ENCODE results near the gene MARCHF5.

The MARCHF5 gene, protein sequence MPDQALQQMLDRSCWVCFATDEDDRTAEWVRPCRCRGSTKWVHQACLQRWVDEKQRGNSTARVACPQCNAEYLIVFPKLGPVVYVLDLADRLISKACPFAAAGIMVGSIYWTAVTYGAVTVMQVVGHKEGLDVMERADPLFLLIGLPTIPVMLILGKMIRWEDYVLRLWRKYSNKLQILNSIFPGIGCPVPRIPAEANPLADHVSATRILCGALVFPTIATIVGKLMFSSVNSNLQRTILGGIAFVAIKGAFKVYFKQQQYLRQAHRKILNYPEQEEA

DNA sequence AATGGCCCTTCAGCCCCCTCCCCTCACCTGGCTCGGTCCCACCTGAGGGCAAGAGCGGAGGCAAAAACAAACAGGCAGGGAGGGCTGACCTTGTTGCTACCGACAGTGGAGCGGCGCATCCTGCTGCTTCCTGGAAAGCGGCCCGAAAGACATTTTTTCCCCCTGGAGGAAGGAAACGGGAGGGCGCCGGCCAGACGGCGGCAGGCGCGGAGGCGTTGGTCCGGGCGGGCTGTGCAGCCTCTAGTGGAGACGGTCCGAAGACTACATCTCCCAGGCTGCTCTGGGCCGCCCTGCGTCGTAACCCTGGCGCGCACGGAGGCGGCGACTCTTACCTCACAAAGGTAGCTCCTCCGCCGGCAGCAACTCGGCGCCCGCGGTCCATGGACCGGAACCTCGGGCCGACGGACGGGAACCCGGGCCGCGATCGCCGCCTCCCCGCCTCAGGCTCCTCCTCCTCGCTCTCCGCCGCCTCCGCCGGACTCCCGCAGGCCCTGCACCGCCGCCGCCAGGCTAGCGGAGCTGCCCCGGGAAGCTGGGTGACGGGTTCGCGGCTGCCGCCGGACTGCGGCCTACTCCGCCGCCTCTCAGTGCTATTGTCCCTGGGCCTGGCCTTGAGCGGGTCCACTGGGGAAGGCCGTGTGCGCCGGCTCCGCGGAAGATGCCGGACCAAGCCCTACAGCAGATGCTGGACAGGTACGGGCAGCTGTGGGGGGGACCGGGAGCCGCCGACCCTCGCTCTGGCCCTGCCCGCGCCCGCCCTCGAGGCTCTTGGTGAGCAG is at the start of gene MARCHF5, which contains the start of gene CPEB3:
MARCHF5 (plus strand) TSS at position 331 of the 779 bp plus-strand sequence; CDS start at position 659, 328 bp downstream.
CPEB3 (minus strand) TSS at position 242 of the 779 bp plus-strand sequence. CDS start 50,728 bp downstream, outside the sequence.
- DNase-seq, result peak; percentile 99

DNA sequence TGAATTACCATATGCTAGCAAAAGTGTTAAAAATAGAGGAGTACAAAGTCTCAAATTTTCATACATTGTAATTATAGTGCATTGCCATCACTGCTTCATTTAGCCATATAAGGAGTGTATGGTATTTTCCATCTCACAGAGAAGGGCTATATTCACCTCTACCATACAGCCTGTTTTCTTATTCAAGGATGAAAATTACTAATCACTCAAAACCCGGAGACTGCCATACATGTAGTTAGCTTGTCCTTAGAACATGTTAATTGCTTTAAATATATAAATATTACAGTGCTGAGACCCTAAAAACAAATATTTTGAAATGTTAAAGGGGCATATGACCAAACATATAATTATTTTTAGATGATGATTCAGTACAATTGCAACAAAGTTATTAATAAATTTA is 49.5 kb upstream of the MARCHF5 start:
- DNase-seq, result no peak

DNA sequence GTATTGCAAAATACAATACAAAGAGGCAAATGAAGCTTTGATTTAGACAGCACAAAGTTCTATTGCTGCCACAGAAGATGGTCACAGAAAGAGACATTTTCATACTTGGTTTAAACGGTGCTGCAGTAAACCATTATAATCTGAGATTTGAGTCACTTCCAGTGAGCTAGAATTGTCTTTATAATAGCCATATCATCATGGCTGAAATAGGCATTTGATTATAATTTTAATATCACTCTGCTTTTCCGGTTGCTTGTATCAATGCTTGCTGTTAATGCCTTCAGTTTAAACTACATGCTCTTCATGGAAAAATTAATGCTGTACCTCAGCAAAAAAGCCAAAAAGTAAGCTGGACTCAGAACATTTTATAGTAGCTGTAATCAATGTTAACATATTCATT is 48.6 kb upstream of the MARCHF5 start:
- DNase-seq, result no peak

DNA sequence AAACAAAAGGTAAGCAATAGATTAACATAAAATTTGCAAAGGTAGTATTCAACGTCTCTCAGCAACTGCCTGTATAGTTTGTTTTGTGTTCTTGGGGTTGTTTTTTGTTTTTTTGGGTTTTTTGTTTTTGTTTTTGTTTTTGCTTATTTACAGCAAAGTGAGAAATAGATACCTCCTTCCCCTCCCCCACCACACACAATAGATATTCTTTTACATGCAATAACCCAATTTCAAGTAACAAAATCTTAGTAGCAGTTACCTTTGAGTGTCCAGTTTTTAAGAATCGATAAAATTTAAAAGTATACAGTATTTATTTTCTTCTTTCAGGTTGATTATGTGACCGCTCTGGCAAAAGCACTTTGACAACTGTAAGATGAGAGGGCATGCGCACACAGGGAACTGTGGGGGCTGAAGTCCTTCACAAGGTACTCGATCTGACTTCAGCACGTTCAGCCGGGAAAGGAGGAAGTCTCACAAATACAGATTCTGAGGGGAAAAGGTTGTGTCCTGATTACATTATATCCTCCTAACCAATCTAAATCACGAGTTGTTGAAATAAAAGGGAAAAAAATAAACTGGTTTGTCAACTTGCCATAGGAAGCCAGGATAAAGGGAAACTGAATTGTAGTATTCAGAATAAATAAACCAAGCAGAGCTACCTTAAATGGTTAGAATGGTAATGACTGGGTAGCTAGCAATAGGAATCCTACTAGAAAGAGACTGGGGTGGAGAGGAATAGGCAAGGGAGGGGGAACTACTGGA is 47.9 kb upstream of the MARCHF5 start:
- DNase-seq, result peak; percentile 73

DNA sequence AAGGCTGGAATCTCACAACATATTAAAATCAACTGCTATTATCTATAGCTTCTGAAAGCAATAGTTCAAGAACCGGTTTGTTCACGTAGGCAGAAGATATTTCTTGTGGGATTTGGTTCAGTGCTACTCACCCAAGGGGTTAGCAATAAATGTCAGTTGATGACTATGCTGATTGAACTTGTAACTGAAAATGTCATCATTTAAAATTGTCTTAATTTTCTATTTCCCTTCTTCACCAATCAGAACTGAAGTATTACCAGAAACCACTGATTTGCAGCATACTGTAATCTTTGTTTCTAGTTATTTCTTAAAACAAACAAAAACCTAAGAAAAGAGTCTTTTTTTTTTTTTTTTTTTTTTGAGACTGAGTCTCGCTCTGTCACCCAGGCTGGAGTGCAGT is 46.2 kb upstream of the MARCHF5 start:
- DNase-seq, result no peak

DNA sequence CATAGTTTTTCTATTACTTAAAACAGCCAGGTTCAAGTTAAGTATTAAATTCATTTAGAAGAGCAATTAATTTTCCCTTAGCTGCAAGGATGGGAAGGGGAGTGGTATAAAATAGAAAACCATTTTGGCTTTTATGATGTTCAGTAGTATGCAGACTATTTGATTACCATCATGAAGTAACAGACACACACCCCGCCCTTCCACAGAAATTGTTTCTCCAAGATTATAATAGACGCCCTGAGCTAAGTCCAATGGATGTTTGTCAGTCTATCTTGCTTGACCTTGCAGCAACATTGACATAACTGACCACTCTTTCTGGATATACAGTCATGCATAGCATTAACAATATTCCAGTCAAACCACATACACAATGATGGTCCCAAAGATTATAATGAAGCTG is 42.4 kb upstream of the MARCHF5 start:
- no peak for DNase-seq

DNA sequence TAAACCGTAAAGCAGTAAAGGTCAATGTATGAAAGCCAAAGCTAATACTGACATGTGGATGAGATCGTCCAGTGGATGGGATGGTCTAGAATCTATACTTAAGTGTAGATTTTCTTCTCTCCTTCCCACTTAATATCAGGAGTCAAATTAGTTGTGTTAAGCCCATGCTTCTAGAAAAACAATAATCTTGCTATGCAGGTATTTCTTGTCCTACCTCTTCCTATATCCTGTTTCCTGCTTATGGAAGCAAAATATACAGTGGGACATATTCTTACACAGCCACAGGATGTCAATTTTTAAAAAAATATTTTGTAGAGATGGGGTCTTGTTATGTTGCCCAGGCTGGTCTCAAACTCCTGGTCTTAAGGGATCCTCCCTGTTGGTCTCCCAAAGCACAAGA is 27.6 kb upstream of the MARCHF5 start:
- no peak for DNase-seq

DNA sequence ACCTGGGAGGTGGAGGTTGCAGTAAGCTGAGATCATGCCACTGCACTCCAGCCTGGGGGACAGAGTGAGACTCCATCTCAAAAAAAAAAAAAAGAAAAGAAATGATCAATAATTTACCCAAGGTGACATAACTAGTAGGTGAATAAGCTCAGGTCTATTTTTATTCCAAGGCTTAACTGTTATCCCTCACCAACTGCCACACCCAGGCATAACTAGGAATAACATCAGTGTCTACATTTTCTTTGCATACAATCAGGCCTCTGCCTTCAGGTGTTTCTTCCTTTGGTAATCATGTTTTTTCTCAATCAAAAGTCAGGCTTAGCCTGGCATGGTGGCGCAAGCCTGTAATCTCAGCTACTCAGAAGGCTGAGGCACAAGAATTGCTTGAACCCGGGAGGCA is 26.7 kb upstream of the MARCHF5 start:
- no peak for DNase-seq

DNA sequence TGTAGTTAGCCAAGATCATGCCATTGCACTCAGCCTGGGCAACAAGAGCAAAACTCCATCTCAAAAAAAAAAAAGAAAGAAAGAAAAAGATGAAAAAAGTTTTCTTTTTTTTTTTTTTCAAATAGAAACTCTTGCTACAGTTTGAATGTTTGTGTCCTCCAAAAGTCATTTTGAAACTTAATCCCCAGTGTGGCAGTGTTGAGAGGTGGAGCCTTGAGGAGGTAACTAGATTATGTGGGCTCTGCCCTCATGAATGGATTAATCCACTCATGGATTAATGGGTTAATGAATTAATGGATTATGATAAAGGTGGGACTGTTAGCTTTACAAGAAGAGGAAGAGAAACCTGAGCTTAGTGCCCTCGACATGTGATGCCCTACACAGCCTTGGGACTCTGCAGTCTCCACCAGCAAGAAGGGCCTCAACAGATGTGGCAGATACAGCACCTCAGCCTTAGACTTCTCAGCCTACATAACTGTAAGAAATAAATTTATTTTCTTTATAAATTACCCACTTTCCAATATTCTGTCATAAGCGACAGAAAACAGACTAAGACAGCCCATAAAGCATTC is 25.2 kb upstream of the MARCHF5 start:
- no peak for DNase-seq

DNA sequence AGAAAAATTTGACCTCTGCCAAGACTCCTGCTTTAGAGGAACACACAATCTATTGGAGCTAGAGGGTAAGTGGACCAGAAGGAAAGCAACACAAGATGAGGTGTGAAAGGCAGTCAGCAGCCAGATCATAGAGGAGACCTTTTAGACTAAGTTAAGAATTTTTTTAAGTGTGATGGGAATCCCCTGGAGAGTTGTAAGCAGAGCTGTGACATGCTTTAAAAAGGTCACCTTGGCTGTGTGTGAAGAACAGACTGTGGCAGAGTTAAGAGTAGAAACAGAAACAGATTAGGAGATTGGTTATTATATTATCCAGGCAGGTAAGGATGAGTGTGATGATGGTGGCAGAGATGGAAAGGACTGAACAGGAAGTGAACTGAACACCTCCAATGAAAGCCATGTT is 23.6 kb upstream of the MARCHF5 start:
- DNase-seq, result peak; percentile 6

DNA sequence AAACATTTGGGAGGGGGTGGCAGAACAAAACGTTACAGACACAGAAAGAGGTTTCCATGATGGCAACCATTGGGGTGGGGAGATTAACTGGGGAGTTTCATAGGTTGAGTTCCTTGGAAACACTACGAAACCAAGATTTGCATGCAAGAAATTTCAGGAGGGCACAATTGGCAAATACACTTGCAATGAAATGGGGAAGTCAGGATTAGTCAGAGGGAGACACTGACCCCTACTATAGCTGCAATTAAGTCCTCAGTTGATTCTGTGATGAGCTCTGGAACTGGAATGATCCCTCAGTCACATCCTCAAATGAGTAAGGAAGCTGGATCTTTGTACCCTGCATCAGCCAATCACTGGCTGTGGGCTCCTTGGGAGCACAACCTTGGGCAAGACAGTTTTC is 22.2 kb upstream of the MARCHF5 start:
- no peak for DNase-seq

DNA sequence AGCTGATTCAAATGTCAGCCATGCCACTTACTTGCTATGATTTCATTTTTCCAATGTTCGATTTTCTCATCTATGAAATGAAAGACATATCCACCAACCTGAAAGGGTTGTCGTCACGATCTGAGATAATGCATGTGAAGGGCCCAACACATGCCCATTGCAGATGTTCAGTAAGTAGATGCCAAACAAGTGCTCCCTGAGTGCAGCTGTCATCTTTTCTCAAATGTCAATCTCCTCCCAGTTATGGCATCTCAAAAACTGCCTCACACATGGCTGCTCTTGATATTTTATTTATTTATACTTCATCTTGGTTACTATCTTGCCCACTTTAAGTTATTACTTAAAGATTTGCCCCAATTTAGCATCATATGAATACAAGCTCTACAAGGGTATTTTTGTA is 16.9 kb upstream of the MARCHF5 start:
- DNase-seq, result no peak

DNA sequence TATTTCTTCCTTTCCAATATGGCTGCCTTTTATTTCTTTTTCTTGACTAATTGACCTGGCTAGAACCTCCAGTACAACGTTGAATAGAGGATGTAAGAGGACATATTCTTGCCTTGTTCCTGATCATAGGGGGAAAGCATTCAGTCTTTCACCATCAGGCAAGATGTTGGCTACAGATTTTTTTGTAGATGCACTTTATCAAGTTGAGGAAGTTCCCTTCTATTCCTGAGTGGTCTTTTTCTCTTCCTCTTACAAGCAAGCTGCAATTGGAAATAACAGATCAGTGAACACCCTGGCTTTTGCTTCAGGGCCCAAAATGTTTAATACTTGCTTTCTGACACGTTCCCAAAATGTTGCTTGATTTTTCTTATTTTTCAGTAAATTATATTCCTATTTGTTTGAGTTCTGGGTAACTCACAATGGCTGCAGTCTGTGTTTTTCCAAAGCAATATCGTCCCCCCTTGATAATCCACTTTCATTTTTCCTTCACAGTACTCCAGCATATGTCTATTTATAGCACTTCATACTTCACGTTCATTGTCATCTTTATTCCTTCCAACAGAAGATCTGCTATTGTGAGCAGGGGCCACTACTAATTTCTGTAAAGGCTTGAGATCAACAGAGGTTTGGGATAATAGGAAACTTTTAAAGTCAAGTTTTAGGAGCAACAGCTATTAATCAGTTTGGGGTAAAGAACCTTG is 11.8 kb upstream of the MARCHF5 start:
- DNase-seq, result no peak

DNA sequence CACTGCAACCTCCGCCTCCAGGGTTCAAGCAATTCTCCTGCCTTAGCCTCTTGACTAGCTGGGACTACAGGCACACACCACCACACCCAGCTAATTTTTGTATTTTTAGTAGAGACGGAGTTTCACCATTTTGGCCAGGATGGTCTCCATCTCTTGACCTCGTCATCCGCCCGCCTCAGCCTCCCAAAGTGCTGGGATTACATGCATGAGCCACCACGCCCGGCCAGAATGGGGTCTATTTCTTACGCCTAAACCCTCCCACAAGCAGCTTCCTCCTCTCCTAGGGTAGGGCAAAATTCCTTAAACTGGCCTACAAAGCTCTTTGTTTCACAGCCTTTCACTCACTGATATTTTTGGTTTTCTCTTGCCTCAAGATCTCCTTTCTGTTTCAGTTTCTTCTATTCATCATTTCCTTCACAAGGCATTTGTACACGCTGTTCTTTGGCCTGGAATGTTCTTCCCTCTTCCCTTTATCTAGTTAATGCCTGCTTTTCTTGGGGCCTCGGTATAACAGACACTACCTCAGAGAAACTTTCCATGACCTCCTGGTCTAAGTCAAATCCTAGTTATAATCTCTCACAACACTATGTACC is 6.8 kb upstream of the MARCHF5 start:
- DNase-seq, result no peak

DNA sequence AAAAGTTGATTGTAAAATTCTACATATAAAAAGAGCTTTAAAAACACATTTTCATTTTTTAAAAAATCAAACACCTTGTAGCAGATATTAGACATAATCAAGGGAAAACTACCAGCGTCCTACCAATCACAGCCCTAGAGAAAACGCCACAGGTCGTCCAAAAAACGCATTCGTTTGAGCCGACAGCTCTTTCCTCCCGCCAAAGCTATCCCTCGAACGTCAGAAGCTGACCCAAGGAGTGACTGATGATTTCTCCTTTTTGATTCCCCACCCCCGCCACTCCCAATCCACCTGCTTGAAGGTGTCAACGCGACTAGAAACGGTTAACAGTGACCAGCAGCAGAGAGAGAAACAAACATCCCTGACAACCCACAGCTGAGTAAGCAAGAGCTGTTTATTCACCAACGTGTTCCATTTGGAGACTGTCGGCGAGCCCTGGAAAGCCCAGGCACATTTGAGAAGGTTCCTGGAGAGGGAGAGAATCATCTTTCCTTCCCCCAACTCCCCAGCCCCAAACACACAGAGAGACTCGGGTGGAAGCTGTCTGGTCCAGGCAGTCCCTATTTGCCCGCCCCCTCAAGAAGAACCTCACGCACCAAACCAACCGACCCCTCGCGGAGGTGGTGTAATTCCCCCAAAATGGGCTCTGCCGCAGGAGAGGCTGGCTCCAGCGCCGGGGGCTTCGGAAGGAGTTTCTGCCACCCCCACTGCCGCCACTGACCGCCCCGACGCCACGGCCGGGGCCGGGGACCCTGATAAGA is 711 bp upstream of the MARCHF5 start:
- no peak for DNase-seq

DNA sequence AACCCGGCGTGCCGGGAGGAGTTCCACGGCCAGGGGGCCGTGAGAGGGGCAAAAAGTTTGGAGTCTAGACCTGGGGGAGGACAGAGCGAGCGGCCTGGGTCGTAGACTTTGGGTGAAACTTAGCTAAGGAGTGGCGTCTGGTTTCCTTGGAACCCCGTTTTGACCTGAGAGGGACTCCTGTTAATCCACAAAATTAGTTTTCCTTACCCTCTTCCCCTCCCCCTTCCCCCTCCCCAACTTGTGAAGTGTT is 574 bp downstream of the MARCHF5 start:
- no peak for DNase-seq

DNA sequence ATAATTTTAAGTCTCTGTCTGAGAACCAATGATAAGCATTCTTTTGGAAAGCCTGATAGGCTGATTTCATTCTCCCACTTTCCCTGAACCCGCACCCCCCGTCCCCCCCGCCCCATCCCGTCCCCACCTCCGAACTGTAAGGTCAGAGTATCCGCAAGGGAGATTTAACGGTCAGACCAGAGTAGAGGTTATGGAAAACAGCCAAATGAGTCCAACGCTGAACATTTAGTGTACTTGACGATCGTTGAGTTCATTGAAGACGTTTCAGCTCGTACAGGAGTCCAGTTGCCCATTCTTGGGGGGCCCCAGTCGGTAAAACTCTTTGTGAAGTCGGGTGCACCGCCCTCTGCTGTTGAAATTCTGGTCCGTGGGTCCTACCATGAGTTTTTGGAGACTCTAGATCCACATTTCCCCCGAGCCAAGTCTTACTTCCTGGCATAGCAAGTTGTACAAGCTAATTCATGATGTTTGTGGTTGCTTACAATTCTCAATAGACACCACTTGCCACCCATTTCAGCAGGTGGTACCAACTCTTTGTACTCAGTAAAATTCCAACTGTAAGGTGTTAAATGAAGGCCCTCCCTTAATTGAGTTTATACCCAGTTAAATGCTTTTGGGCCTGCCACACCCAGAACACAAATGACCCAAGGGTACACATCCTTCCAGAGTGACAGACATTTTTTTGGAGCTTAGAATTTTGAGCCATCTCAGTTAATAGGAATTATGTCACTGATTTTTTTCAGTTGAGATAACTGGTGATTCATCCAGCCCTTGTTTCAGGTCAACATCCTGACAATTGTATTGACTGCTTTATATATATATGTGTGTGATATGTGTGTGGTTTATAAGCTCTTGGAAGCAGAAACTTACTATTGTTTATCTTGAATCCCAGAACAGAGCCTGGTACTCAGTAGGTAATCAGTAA is 1.2 kb downstream of the MARCHF5 start:
- DNase-seq, result peak; percentile 31

DNA sequence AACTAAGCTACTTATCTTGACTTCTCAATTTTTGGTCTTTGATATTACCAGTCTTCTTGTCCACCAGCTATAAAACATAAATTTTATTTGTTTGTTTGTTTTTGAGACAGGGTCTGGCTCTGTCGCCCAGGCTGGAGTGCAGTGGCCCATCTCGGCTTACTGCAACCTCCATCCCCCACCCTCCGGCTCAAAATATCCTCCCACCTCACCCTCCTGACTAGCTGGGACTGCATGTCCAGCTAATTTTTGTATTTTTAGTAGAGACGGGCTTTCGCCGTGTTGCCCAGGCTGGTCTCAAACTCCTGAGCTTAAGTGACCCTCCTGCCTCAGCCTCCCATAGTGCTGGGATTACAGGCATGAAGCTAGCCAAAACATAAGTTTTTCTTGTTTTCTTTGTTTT is 7.5 kb downstream of the MARCHF5 start:
- no peak for DNase-seq

DNA sequence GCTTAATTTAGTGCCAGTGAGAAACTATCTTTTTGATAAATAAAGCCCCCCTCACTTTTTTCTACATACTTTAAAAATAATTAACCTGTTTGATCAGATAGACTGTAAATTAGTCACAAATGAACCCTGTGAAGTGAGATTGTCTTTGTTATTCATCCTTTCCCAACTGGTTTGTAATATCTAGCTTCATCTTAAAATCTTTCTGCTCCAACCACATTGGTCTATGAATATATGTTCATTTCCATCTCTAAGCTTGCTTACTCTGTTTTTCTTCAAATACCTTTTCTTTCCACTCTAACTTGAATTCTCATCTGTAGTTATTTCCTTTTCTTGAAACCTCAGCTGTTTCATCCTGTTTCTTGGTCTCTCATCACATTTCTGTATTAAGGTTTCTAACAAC is 12.1 kb downstream of the MARCHF5 start:
- no peak for DNase-seq

DNA sequence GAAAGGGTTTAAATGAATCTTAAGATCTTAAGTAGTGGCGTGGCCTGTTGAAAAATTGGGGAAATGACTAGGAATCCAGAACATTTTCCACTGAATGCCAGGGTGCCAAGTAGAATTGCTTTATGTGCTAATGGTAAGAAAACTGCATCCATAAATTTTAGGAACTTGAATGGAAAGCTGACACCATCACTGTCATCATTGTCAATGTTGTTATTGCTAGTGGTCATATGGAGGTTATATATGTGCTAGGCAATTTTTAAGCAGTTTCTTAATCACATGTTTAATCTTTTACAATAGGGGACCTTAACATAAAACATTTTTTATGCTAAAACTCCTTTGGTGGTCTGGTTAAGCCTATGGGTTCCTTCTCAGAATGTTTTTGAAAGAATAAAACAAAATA is 13.1 kb downstream of the MARCHF5 start:
- DNase-seq, result no peak

All from retina (tissue), 1 donor.